IMR-90 (cell line): ENCODE results near the gene TIMELESS.

Experiments
- BHLHE40 ChIP-seq: fragments of 150-350 bp; IDR thresholded peaks from 2 replicates; pipeline ENCODE4 v1.6.1; 2016; ENCODE audit warnings: mild to moderate bottlenecking, low read depth, low read length
- CEBPB ChIP-seq: IDR thresholded peaks from 2 replicates; pipeline ENCODE4 v1.6.1; 2012; ENCODE audit warnings: low read depth, low read length, improper control_type of control experiment
- CHD1 ChIP-seq: IDR thresholded peaks from 2 replicates; pipeline ENCODE4 v1.6.1; 2012; ENCODE audit warnings: low read depth, low read length, improper control_type of control experiment
- CTCF ChIP-seq: conservative IDR thresholded peaks from 2 replicates; pipeline ENCODE4 v1.5.1; 2012; ENCODE audit warnings: mild to moderate bottlenecking, low read depth, low read length, improper control_type of control experiment
- FOS ChIP-seq: fragments of 150-350 bp; IDR thresholded peaks from 2 replicates; pipeline ENCODE4 v1.6.1; 2016; ENCODE audit warnings: low read depth, low read length
- MAFK ChIP-seq: IDR thresholded peaks from 2 replicates; pipeline ENCODE4 v1.6.1; 2012; ENCODE audit warnings: low read depth, low read length, improper control_type of control experiment
- MAZ ChIP-seq: IDR thresholded peaks from 2 replicates; pipeline ENCODE4 v1.6.1; 2012; ENCODE audit warnings: low read depth, mild to moderate bottlenecking, low read length, improper control_type of control experiment, moderate library complexity, borderline replicate concordance
- MXI1 ChIP-seq: IDR thresholded peaks from 2 replicates; pipeline ENCODE4 v1.6.1; 2012; ENCODE audit warnings: low read depth, mild to moderate bottlenecking, low read length, moderate library complexity, borderline replicate concordance
- POLR2A ChIP-seq: IDR thresholded peaks from 2 replicates; pipeline ENCODE4 v1.6.1; 2012; ENCODE audit warnings: mild to moderate bottlenecking, low read depth, low read length
- RAD21 ChIP-seq: IDR thresholded peaks from 2 replicates; pipeline ENCODE4 v1.6.1; 2012; ENCODE audit warnings: low read length, improper control_type of control experiment
- RCOR1 ChIP-seq: IDR thresholded peaks from 2 replicates; pipeline ENCODE4 v1.6.1; 2012; ENCODE audit warnings: mild to moderate bottlenecking, low read length, improper control_type of control experiment; ENCODE audit not compliant: insufficient replicate concordance
- RFX5 ChIP-seq: IDR thresholded peaks from 2 replicates; pipeline ENCODE4 v1.8.0; 2012; ENCODE audit warnings: low read depth, mild to moderate bottlenecking, low read length, moderate library complexity
- SMC3 ChIP-seq: fragments of 150-350 bp; IDR thresholded peaks from 2 replicates; pipeline ENCODE4 v1.6.1; 2016; ENCODE audit warnings: low read depth, mild to moderate bottlenecking, antibody characterized with exemption, low read length, moderate library complexity
- USF2 ChIP-seq: fragments of 150-350 bp; IDR thresholded peaks from 2 replicates; pipeline ENCODE4 v1.6.1; 2017; ENCODE audit warnings: mild to moderate bottlenecking, antibody characterized with exemption, low read length, low read depth

- TF ChIP-seq CTCF (no peak), POLR2A (no peak), SMC3 (no peak), USF2 (no peak), MAZ (no peak), RFX5 (no peak), RAD21 (no peak), CHD1 (no peak), BHLHE40 (no peak), CEBPB (no peak), FOS (no peak), MAFK (no peak), MXI1 (no peak), RCOR1 (no peak)
Measured at GRCh38 chr12:56411781-56412639, 37.2 kb downstream of the TIMELESS start.
